AG04450 (cell line): ENCODE data around the gene CAVIN2. TPM values are rescaled to one million over a fixed set of nuclear protein-coding genes. Genes with fewer than 3 reads are reported as not detected.

ENCODE experiments used
- CTCF ChIA-PET: fragments of 300-600, 350-600 bp; formaldehyde crosslinking; extraction: SDS; loops from one replicate; lab custom pipeline; 2022; ENCODE audit warnings: antibody characterized with exemption, inconsistent platforms; lab: Charles Lee
- POLR2A ChIA-PET: fragments of 350-600 bp; formaldehyde crosslinking; extraction: SDS; loops from one replicate; lab custom pipeline; 2021; ENCODE audit warnings: antibody characterized with exemption, inconsistent platforms; lab: Yijun Ruan, JAX
- DNase-seq: peaks from one replicate; pipeline ENCODE4 v3.0.0-alpha.2; 2011; ENCODE audit warnings: low read depth, low spot score
- H3K27ac ChIP-seq: one replicate; pipeline ENCODE4 v1.5.1; 2012; ENCODE audit warnings: low read depth, low read length, control low read depth
- H3K27me3 ChIP-seq: one replicate; pipeline ENCODE4 v1.6.0; 2012; ENCODE audit warnings: low read length; ENCODE audit not compliant: control insufficient read depth, insufficient read depth
- H3K4me3 ChIP-seq: 2 replicates; pipeline ENCODE4 v1.5.1; 2011; ENCODE audit warnings: mild to moderate bottlenecking, low read depth, low read length, control low read depth
- H3K9me3 ChIP-seq: 2 replicates; pipeline ENCODE4 v1.5.1; 2012; ENCODE audit warnings: low read length; ENCODE audit not compliant: control insufficient read depth, insufficient read depth
- polyA plus RNA-seq: library from polyadenylated mRNA; depleted of rRNA; stranded (reverse); fragments of >200 nt; gene quantifications from 2 replicates; pipeline ENCODE4 v1.2.3, GENCODE V29; 2011
- TF ChIP-seq, protein P1 (sequence below): IDR thresholded peaks from 2 replicates; pipeline ENCODE4 v1.5.1; 2011; ENCODE audit warnings: low read depth, low read length, control low read depth, inconsistent platforms

CAVIN2 gene
- polyA plus RNA-seq, 1 experiment = 26.1 TPM

DNA sequence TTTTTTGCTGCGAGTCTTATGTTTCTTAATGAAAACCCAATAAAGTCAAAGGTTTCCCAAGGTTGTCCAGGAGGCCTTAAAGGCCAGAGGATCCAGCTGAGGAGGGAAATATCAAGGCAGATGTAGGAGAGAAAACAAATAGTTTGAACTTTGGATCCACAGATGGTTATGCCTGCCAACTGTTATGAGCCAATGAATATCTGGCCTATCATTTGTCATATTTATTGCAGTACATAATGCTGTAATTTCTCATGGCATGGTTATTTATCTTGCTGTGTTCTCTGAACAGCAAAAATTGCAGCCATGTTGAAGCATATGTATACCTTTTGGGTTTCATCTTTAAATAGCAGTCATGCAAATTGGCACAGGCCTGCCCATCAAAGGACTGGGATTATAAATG lies 38.2 kb upstream of the CAVIN2 start:
- POLR2A ChIA-PET = no interaction called here
- CTCF ChIA-PET = interaction anchor here (1.2 kb wide), 1 partner anchor 15 kb away, joined by 4 read pairs; no protein-coding TSS in a partner anchor
- DNase-seq = no peak

DNA sequence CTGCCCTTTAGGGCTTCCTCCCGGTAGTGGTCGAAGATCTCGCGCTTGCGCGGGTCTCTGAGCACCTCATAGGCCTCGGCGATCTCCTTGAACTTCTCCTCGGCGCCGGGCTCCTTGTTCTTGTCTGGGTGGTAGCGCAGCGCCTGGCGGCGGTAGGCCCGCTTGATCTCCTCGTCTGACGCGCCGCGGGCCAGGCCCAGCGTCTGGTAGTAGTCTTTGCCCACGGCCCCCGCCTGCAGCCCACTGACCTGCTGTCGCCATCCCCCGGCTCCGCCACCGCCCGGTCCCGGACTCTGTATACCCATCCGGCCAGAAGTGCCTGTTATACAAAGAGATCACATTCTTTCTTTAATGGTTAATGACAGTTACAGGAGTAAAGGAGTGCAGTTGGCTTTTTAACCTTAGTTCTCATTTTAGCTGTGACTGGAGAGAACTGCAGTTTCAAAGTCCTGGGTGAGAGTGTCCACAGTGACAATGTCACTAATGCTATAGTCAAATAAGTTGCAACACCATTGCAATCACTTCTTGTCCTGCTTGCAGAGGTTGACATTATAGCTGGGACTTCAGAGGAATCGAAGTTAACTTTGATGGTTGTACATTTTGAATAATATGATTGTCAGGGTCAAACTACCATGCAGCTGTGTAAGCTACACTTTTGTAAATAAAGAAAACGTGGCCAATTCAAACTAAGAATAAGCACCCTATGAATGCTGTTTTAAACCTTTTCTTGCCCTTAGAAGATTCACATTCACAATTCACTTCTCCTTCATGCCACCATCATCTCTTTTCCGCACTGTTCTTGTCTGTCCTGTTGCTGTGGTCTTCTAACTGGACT lies 35.3 kb upstream of the CAVIN2 start:
- Histone ChIP-seq H3K27ac (no peak overlapping the region), H3K9me3 (peaks cover 7% of the 10 kb centered on the region), H3K4me3 (no peak overlapping the region), H3K27me3 (no peaks in the 10 kb centered on the region)
- TF ChIP-seq, protein P1, sequence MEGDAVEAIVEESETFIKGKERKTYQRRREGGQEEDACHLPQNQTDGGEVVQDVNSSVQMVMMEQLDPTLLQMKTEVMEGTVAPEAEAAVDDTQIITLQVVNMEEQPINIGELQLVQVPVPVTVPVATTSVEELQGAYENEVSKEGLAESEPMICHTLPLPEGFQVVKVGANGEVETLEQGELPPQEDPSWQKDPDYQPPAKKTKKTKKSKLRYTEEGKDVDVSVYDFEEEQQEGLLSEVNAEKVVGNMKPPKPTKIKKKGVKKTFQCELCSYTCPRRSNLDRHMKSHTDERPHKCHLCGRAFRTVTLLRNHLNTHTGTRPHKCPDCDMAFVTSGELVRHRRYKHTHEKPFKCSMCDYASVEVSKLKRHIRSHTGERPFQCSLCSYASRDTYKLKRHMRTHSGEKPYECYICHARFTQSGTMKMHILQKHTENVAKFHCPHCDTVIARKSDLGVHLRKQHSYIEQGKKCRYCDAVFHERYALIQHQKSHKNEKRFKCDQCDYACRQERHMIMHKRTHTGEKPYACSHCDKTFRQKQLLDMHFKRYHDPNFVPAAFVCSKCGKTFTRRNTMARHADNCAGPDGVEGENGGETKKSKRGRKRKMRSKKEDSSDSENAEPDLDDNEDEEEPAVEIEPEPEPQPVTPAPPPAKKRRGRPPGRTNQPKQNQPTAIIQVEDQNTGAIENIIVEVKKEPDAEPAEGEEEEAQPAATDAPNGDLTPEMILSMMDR = no peak
- CTCF ChIA-PET = no interaction called here
- DNase-seq = no peak
- POLR2A ChIA-PET = no interaction called here

More for the DNA sequence above, 38.2 kb upstream of the CAVIN2 start:
- no peaks in the 10 kb centered on the region for H3K27me3 ChIP-seq
- peaks cover 7% of the 10 kb centered on the region for H3K9me3 ChIP-seq
- no peak overlapping the region for H3K4me3 ChIP-seq
- TF ChIP-seq, protein P1 = no peak
- H3K27ac ChIP-seq = no peak overlapping the region

DNA sequence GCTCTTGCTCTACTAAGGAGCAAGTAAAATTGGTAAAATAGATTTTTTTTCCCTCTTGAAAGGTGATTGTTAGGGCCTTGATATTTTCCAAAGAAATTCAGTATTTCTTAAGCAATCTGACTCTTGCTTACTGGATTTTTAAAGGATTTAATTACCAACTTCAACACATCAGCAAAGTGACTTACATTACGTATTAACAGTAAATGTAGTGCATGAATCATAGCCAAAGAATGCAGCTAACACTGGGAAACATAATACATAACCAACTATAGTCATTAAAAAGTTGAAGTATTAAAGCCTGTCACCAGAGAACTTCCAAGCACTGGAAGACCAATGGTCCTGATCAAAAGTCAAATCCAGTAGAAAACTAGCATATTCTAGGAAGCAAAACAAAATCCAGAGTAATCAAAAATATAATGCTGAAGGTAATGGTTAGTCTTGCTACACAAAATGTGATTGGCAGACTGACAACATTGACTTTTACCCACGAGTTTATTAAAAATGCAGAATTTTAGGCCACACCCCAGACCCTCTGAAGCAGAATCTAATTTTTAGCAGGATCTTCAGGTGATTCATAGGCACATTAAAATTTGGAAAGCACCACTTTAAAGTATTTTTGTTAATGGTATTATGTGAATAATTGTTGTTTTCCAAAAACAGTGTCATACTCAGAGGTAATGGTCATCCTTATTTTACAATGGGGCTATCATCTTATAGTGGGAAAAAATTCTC lies 31.8 kb upstream of the CAVIN2 start:
- ChIA-PET POLR2A (no interaction called here), CTCF (interaction anchor here (1.3 to 1.5 kb wide), 2 partner anchors 10 to 284 kb away, joined by 4 to 6 read pairs; no protein-coding TSS in a partner anchor)
- Histone ChIP-seq H3K27me3 (no peaks in the 10 kb centered on the region), H3K4me3 (no peak overlapping the region), H3K9me3 (peaks cover 7% of the 10 kb centered on the region), H3K27ac (no peak overlapping the region)
- DNase-seq = peak; percentile 48
- TF ChIP-seq, protein P1 = no peak

DNA sequence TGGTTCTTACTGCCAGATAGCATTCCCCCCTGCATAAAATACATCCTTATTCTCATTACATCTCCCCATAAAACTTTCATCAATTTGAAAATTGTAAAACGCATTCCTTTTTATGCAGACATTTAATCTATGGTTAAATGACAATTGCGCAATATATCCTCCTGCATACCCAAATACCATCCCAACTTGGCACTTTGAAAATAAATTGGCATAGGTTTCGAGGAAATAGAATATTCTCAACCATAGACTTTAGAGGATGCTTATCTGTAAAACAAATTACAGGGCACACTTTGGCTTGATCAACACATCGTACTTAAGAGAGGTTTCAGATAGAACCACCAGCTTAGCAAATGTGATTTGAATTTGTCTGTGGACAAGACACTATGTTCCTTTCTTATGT lies 31.0 kb upstream of the CAVIN2 start:
- peaks cover 7% of the 10 kb centered on the region for H3K9me3 ChIP-seq

More for the DNA sequence above, 31.0 kb upstream of the CAVIN2 start:
- ChIA-PET CTCF (interaction anchor here (1.3 to 1.5 kb wide), 2 partner anchors 9 to 284 kb away, joined by 4 to 6 read pairs; no protein-coding TSS in a partner anchor), POLR2A (no interaction called here)
- H3K27ac ChIP-seq = no peak overlapping the region
- H3K4me3 ChIP-seq = no peak overlapping the region
- no peak for DNase-seq
- no peaks in the 10 kb centered on the region for H3K27me3 ChIP-seq
- TF ChIP-seq, protein P1 = no peak
